Naive B cell (primary cell): ENCODE results near the gene PDPK1. TPM values are rescaled to one million over a fixed set of nuclear protein-coding genes. Genes with fewer than 3 reads are reported as not detected.

Experiments
- ATAC-seq, 2 donors: fragments of 150-1000 bp; cut with Tn5 transposase; 2 replicates each; pipeline ENCODE4 v1.10.0; 2021; ENCODE audit warnings: low read depth in 2 of 2, mild to moderate bottlenecking in 2 of 2, moderate library complexity in 2 of 2
- DNase-seq: peaks from one replicate; pipeline ENCODE4 v3.0.0; 2022
- H3K27ac Mint-ChIP-seq, 6 donors: one replicate each; pipeline ENCODE4 v1.8.0; 2020 to 2022; ENCODE audit warnings: mild to moderate bottlenecking in 6 of 6, mixed read lengths in 6 of 6, moderate library complexity in 5 of 6, inconsistent platforms in 2 of 6
- H3K27me3 Mint-ChIP-seq, 3 donors: one replicate each; pipeline ENCODE4 v1.8.0; 2021 to 2022; ENCODE audit warnings: mixed read lengths in 3 of 3, mild to moderate bottlenecking in 1 of 3
- H3K36me3 Mint-ChIP-seq, 2 donors: one replicate each; pipeline ENCODE4 v1.8.0; 2020 to 2022; ENCODE audit warnings: mixed read lengths in 2 of 2, inconsistent platforms in 1 of 2, mild to moderate bottlenecking in 1 of 2
- H3K4me1 Mint-ChIP-seq, 3 donors: one replicate each; pipeline ENCODE4 v1.8.0; 2020 to 2022; ENCODE audit warnings: mixed read lengths in 3 of 3, inconsistent platforms in 1 of 3, mild to moderate bottlenecking in 1 of 3, moderate library complexity in 1 of 3
- H3K4me3 Mint-ChIP-seq, 8 donors: one replicate each; pipeline ENCODE4 v1.8.0; 2020 to 2022; ENCODE audit warnings: mild to moderate bottlenecking in 8 of 8, mixed read lengths in 8 of 8, moderate library complexity in 8 of 8, inconsistent platforms in 2 of 8
- H3K9me3 Mint-ChIP-seq, 7 donors: one replicate each; pipeline ENCODE4 v1.8.0; 2020 to 2022; ENCODE audit warnings: mixed read lengths in 7 of 7, mild to moderate bottlenecking in 5 of 7, inconsistent platforms in 2 of 7, moderate library complexity in 1 of 7
- polyA plus RNA-seq, 6 donors: library from polyadenylated mRNA; unstranded; fragments of 300-500 nt; fragmentation: Illumina TruSeq; gene quantifications; one replicate each; pipeline ENCODE4 v1.2.3, GENCODE V29; 2021; ENCODE audit warnings: low read depth in 6 of 6

Gene PDPK1
- polyA plus RNA-seq, result 10 to 100 TPM; 16.7 to 44.8 (median 38.9) TPM

DNA sequence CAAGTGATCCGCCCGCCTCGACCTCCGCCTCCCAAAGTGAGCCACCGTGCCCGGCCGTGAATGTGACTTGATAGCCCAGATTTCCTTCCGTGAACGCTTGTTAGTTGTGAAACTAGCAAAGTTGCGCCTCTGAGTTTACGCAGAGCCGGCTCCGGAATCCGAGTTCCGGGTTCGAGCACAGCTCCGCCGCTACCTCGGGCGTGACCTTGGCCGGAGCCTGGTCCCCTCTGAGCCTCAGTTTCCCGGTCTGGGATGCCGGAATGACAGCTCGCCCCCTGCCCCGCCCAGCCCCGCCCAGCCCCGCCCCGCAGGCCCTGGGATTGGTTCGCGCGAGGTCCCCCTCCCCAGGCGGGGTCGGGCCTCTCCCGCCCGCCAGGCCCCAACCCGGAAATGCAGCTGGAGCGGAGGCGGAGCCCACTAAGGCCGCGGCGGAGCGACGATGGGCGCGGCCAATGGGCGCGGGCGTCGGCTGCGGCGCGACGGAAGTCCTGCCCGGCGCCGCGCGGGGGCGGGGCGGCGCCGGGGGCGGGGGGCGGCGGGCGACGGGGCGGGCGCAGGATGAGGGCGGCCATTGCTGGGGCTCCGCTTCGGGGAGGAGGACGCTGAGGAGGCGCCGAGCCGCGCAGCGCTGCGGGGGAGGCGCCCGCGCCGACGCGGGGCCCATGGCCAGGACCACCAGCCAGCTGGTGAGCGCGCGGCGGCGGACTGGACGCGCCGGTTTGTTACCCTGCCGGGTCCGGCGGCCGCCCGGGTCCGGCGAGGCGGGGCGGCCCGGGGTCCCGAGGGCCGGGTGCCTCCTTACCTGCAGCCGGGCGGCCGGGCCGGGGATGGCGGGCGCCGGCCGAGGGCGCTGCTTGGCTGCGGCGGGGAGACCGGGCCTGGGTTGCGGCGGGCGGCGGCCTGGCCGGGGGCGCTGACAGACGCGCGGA is at the start of gene PDPK1:
PDPK1 (plus strand) TSS at position 571 of the 929 bp plus-strand sequence; CDS start at position 663, 92 bp downstream.
- ATAC-seq (peak; percentile 72 to 76), DNase-seq (peak; percentile 94)
- Mint-ChIP-seq H3K4me3 (peak within 1 kb of the TSS; percentile 80 to 93 (median 91)), H3K9me3 (no peaks in the 10 kb centered on the region), H3K27ac (peak within 1 kb of the TSS; percentile 88 to 97 (median 93)), H3K4me1 (peaks cover 32 to 55% (median 34%) of the 10 kb centered on the region in 3 donors), H3K27me3 (no peaks in the 10 kb centered on the region), H3K36me3 (no peaks in the 10 kb centered on the region)

GRCh38 chr16:2489581-2489980 is 48.2 kb upstream of the PDPK1 start:
- Mint-ChIP-seq H3K27me3 (no peaks in the 10 kb centered on the region), H3K4me3 (no peak overlapping the region), H3K9me3 (no peaks in the 10 kb centered on the region), H3K27ac (peak overlapping the region in 1 of 6 donors; percentile 38), H3K36me3 (no peaks in the 10 kb centered on the region), H3K4me1 (peaks cover 11 to 21% (median 12%) of the 10 kb centered on the region in 3 donors)
- ATAC-seq (no peak), DNase-seq (no peak)

GRCh38 chr16:2490190-2491105 is 47.4 kb upstream of the PDPK1 start:
- no peaks in the 10 kb centered on the region for H3K27me3 Mint-ChIP-seq
- no peak for ATAC-seq
- H3K27ac Mint-ChIP-seq, result peak overlapping the region in 1 of 6 donors; percentile 38
- H3K9me3 Mint-ChIP-seq, result no peaks in the 10 kb centered on the region
- no peak for DNase-seq
- no peak overlapping the region for H3K4me3 Mint-ChIP-seq
- no peaks in the 10 kb centered on the region for H3K36me3 Mint-ChIP-seq
- H3K4me1 Mint-ChIP-seq, result peaks cover 11 to 21% (median 12%) of the 10 kb centered on the region in 3 donors

DNA sequence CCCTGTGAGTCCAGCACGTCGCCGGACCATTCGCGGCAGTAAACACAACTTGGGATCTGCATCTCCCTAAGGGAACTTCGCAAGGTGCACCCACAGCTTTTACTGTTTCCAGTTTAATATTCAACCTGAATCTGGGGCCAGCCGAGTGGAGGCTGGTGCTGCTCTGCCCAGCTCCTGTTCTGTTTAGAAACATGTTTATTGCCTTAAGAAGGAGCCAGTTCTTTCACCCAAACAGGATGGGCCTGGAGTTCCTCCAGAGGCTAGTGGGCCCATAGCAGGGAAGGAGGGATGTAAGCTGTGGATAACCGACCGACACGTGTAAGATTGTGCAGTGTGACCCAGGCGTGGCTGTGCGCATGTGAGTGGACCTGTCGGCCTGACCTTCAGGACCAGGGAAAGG is 45.5 kb upstream of the PDPK1 start:
- no peak for DNase-seq
- Mint-ChIP-seq H3K9me3 (no peaks in the 10 kb centered on the region), H3K27ac (no peak overlapping the region), H3K4me1 (peaks cover 3 to 9% (median 4%) of the 10 kb centered on the region in 3 donors), H3K4me3 (no peak overlapping the region), H3K36me3 (no peaks in the 10 kb centered on the region), H3K27me3 (no peaks in the 10 kb centered on the region)
- ATAC-seq, result no peak

DNA sequence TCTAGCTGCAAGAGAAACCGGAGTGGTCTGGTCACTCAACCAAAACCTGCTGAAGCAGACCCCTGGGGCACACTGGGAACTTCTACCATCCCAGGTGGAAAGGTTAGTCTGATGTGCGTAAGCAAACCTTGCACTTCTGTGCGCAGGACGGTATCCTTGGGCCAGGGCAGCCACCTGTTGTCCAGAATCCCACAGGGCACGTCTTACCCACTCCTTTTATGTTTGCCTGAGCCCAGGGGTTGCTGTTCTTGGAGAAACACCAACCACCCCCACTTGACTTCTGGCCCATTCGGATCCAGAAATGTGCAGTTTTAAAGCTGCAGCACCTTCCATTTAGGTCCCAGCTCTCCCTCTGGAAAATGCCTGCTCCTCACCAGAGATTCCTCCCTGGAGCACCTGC is 44.2 kb upstream of the PDPK1 start:
- ATAC-seq (no peak), DNase-seq (no peak)
- H3K27ac Mint-ChIP-seq, result no peak overlapping the region
- H3K27me3 Mint-ChIP-seq, result no peaks in the 10 kb centered on the region
- H3K36me3 Mint-ChIP-seq, result no peaks in the 10 kb centered on the region
- no peaks in the 10 kb centered on the region for H3K9me3 Mint-ChIP-seq
- H3K4me3 Mint-ChIP-seq, result no peak overlapping the region
- no peaks in the 10 kb centered on the region for H3K4me1 Mint-ChIP-seq

DNA sequence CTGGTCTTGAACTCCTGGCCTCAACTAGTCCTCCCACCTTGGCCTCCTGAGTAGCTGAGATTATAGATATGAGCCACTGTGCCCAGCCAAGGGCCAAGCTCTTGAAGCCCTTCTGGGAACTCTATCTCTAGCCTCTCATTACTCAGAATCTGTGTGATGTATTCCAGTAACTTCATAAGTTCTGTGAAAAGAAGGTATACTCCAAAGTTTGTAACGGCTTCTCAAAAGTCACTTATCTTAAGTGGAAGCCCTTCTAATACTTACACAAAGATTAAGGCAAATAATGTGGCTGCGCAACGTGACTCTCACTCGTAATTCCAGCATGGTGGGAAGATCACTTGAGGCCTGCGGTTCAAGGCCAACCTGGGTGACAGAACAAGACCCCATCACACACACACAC is 43.2 kb upstream of the PDPK1 start:
- no peaks in the 10 kb centered on the region for H3K9me3 Mint-ChIP-seq
- no peaks in the 10 kb centered on the region for H3K27me3 Mint-ChIP-seq
- H3K4me1 Mint-ChIP-seq, result no peaks in the 10 kb centered on the region
- H3K36me3 Mint-ChIP-seq, result no peaks in the 10 kb centered on the region
- DNase-seq (no peak), ATAC-seq (no peak)
- H3K4me3 Mint-ChIP-seq, result no peak overlapping the region
- H3K27ac Mint-ChIP-seq, result no peak overlapping the region

GRCh38 chr16:2495041-2495440 is 42.8 kb upstream of the PDPK1 start:
- DNase-seq, result no peak
- no peaks in the 10 kb centered on the region for H3K9me3 Mint-ChIP-seq
- H3K36me3 Mint-ChIP-seq, result no peaks in the 10 kb centered on the region
- no peaks in the 10 kb centered on the region for H3K4me1 Mint-ChIP-seq
- peak overlapping the region in 1 of 6 donors; percentile 33 for H3K27ac Mint-ChIP-seq
- H3K4me3 Mint-ChIP-seq, result no peak overlapping the region
- no peaks in the 10 kb centered on the region for H3K27me3 Mint-ChIP-seq
- no peak for ATAC-seq

- no peaks in the 10 kb centered on the region for H3K36me3 Mint-ChIP-seq
- H3K27ac Mint-ChIP-seq, result no peak overlapping the region
- ATAC-seq (no peak), DNase-seq (no peak)
- H3K9me3 Mint-ChIP-seq, result no peaks in the 10 kb centered on the region
- no peaks in the 10 kb centered on the region for H3K27me3 Mint-ChIP-seq
- no peak overlapping the region for H3K4me3 Mint-ChIP-seq
- peaks cover 0 to 6% (median 0%) of the 10 kb centered on the region in 3 donors for H3K4me1 Mint-ChIP-seq
These were observed 41.4 kb upstream of the PDPK1 start for GRCh38 chr16:2496223-2497115.

DNA sequence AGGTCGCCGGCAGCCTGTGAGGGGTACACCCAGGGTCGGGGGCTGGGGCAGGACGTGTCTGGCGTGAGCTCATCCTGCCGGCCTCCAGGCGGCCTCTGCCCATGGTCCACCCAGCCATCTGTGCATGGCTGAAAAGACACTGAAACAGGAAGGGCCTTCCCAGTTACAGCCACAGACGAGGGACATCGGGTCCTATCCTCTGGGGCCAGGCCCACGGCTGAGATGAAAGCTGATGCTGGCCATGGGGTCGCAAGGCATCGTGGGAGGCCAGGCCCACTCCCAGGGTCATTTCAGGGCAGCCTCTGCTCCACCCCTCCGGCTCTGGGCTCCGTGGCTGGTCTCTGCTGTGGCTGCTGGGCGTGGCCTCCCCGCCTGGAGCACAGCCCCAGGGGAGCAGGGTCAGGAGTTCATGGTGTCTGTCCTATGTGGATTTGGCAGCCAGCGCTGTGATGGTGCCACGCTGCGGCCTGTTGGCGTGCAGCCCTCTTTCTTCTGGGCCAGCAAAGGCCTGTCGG is 40.6 kb upstream of the PDPK1 start:
- no peak overlapping the region for H3K4me3 Mint-ChIP-seq
- H3K4me1 Mint-ChIP-seq, result peaks cover 0 to 10% (median 0%) of the 10 kb centered on the region in 3 donors
- no peaks in the 10 kb centered on the region for H3K9me3 Mint-ChIP-seq
- H3K27ac Mint-ChIP-seq, result peak overlapping the region in 1 of 6 donors; percentile 34
- ATAC-seq (no peak), DNase-seq (no peak)
- H3K27me3 Mint-ChIP-seq, result no peaks in the 10 kb centered on the region
- no peaks in the 10 kb centered on the region for H3K36me3 Mint-ChIP-seq

DNA sequence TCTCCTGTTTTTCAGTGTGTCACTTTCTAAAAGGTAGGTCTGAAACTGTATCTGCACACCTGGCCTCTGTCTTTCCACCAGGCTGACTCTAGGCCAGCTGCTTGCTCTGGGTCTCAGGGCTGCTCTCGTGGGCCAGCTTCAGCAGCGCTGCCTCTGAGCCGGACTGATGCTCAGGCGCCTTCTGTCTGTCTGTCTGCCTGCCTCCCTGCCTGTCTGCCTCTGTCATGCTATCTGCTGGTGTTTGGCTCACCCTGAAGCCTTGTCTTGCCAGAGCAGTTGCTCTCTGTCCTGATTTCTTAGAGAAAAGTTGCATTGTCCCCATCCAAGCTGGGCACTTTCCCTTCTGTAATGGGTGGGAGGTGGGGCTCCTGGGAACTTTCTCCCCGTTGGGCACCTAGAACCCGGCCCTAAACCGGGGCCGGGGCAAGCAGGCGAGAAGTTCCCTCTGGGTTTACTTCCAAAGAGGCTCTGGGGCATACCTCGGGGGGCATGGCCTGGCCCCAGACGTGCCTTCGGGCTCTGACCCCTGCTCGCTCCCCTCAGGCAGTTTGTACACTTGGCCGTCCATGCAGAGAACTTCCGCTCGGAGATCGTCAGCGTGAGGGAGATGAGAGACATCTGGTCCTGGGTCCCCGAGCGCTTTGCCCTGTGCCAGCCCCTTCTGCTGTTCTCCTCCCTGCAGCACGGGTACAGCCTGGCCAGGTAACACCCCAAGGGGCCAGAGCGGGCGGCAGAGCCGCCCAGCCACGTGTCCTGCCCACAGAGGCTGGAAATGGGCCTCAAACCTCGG is 39.9 kb upstream of the PDPK1 start:
- Mint-ChIP-seq H3K9me3 (no peaks in the 10 kb centered on the region), H3K27me3 (no peaks in the 10 kb centered on the region), H3K27ac (no peak overlapping the region), H3K4me3 (no peak overlapping the region), H3K4me1 (peaks cover 0 to 11% (median 0%) of the 10 kb centered on the region in 3 donors), H3K36me3 (no peaks in the 10 kb centered on the region)
- DNase-seq (no peak), ATAC-seq (no peak)

DNA sequence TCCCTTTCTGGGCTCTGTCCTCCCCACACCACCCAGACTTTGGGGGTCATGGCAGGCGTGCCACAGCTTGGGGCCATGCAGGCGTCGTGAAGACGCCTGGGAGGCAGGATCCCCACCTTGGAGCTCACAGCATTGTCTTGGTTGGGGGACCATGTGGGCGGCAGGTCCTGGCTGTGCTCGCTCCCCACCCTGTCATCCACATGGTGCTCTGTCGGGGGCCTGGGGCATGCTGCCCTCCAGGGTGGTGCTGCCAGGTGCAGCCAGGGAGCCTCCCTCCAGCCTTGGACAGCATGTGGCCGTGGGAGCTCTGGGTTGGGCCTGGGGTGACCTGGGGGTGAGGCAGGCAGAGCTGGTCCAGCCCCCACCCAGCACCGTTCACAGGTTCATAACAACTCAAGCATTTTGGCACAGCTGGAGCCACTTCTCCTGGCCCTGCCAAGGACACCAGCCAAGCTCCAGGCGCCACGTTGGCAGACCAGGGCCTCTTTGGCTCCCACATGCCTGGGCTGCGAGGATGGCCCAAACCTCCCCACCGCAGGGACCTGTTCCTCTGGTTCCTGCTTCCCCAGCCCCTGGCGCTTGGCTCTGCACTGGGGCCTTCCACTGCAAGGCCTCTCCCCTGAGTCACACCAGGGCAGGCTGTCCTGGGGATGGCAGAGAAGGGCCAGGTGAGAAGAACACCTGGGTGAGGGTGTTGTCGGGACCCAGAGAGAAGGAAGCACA is 39.1 kb upstream of the PDPK1 start:
- Mint-ChIP-seq H3K27ac (peak overlapping the region in 1 of 6 donors; percentile 12), H3K9me3 (no peaks in the 10 kb centered on the region), H3K4me1 (peaks cover 0 to 11% (median 0%) of the 10 kb centered on the region in 3 donors), H3K36me3 (no peaks in the 10 kb centered on the region), H3K27me3 (no peaks in the 10 kb centered on the region), H3K4me3 (no peak overlapping the region)
- ATAC-seq (no peak), DNase-seq (no peak)
